HG02981 (cell line): ENCODE measurements around the gene B4GALNT1.
"Not testable (repeated sequence)": the region's sequence is repeated elsewhere in the genome, so short reads cannot be mapped to it uniquely, and the experiment has no call there.

Experiments
- ATAC-seq: cut with Tn5 transposase; IDR thresholded peaks from one replicate; pipeline ENCODE4 v1.9.1; 2021; ENCODE audit warnings: mild to moderate bottlenecking, moderate library complexity; ENCODE audit not compliant: unreplicated experiment

Gene B4GALNT1

GRCh38 chr12:57638096-57638495, 5.1 kb upstream of the B4GALNT1 start:
- no peak for ATAC-seq

GRCh38 chr12:57637364-57637763, 4.4 kb upstream of the B4GALNT1 start:
- no peak for ATAC-seq

- not testable (repeated sequence) for ATAC-seq
Observed at GRCh38 chr12:57636731-57637130, 3.7 kb upstream of the B4GALNT1 start.

GRCh38 chr12:57632073-57632957, 686 bp downstream of the B4GALNT1 start:
- no peak for ATAC-seq

- no peak for ATAC-seq
Observed at GRCh38 chr12:57631566-57632072, 1.4 kb downstream of the B4GALNT1 start.

- ATAC-seq = no peak
Observed at GRCh38 chr12:57630891-57631433, 2.0 kb downstream of the B4GALNT1 start.

- ATAC-seq = no peak
Observed at GRCh38 chr12:57629897-57630471, 3.0 kb downstream of the B4GALNT1 start.

- no peak for ATAC-seq
Observed at GRCh38 chr12:57628280-57629191, 4.5 kb downstream of the B4GALNT1 start.

GRCh38 chr12:57627501-57628279, 5.3 kb downstream of the B4GALNT1 start:
- ATAC-seq = no peak

GRCh38 chr12:57626921-57627445, 6.0 kb downstream of the B4GALNT1 start:
- ATAC-seq = no peak

- ATAC-seq = no peak
Observed at GRCh38 chr12:57626111-57626920, 6.7 kb downstream of the B4GALNT1 start.

GRCh38 chr12:57625261-57626032, 7.6 kb downstream of the B4GALNT1 start:
- no peak for ATAC-seq

GRCh38 chr12:57624441-57625220, 8.4 kb downstream of the B4GALNT1 start:
- no peak for ATAC-seq

- ATAC-seq = no peak
Observed at GRCh38 chr12:57623811-57624390, 9.1 kb downstream of the B4GALNT1 start.

- no peak for ATAC-seq
Observed at GRCh38 chr12:57623385-57623784, 9.6 kb downstream of the B4GALNT1 start.

GRCh38 chr12:57622293-57623245, 10.4 kb downstream of the B4GALNT1 start:
- no peak for ATAC-seq
